PC-9 (cell line): ENCODE data around the gene ADAM19. TPM values are rescaled to one million over a fixed set of nuclear protein-coding genes. Genes with fewer than 3 reads are reported as not detected.
A peak's percentile ranks its signal among the peaks of the same experiment; 100 is the strongest.

Source experiments
- BruUV-seq: library from RNA; stranded (reverse); fragments of 400-500 nt; replicated peaks from 2 replicates; lab custom pipeline; 2021; lab: Mats Ljungman, UMichigan
- CTCF ChIA-PET: fragments of 300-600 bp; sonication (Branson Sonifier 250); formaldehyde crosslinking; loops from one replicate; lab custom pipeline; 2022; ENCODE audit warnings: antibody characterized with exemption; lab: Charles Lee
- POLR2A ChIA-PET: fragments of 300-600 bp; sonication (Branson Sonifier 250); formaldehyde crosslinking; loops from one replicate; lab custom pipeline; 2022; ENCODE audit warnings: antibody characterized with exemption; ENCODE audit not compliant: unreplicated experiment; lab: Charles Lee
- DNase-seq, 2 experiments: peaks; one replicate each; pipeline versions ENCODE4 v3.0.0 to v3.0.0-alpha.2; 2015 to 2022; ENCODE audit warnings: mixed read lengths in 1 of 2
- H2AFZ ChIP-seq: fragments of 200-600 bp; sonication (generic); 2 replicates; pipeline ENCODE4 v1.8.1; 2017; ENCODE audit warnings: antibody characterized with exemption
- H3F3A ChIP-seq: fragments of 200-600 bp; sonication (generic); 2 replicates; pipeline ENCODE4 v1.8.1; 2017; ENCODE audit warnings: antibody characterized with exemption, mild to moderate bottlenecking, low read depth; ENCODE audit not compliant: insufficient read depth
- H3K27ac ChIP-seq: fragments of 200-600 bp; sonication (generic); 2 replicates; pipeline ENCODE4 v1.6.1; 2016; ENCODE audit warnings: mixed run types
- H3K27me3 ChIP-seq: fragments of 200-600 bp; sonication (generic); 2 replicates; pipeline ENCODE4 v1.6.1; 2016; ENCODE audit warnings: low read depth, mixed run types; ENCODE audit not compliant: insufficient read depth
- H3K36me3 ChIP-seq: fragments of 200-600 bp; sonication (generic); 2 replicates; pipeline ENCODE4 v1.6.1; 2016; ENCODE audit warnings: low read depth, mixed run types
- H3K4me1 ChIP-seq: fragments of 200-600 bp; sonication (generic); replicated peaks from 2 replicates; pipeline ENCODE4 v1.6.1; 2016; ENCODE audit warnings: mixed run types; ENCODE audit not compliant: insufficient read depth
- H3K4me2 ChIP-seq: fragments of 200-600 bp; sonication (generic); 2 replicates; pipeline ENCODE4 v1.6.1; 2017; ENCODE audit warnings: mixed run types
- H3K4me3 ChIP-seq: fragments of 200-600 bp; sonication (generic); 2 replicates; pipeline ENCODE4 v1.6.1; 2016; ENCODE audit warnings: mixed run types
- H3K79me2 ChIP-seq: fragments of 200-600 bp; sonication (generic); 2 replicates; pipeline ENCODE4 v1.6.1; 2017; ENCODE audit warnings: low read depth, mixed run types
- H3K9me2 ChIP-seq: fragments of 200-600 bp; sonication (generic); 2 replicates; pipeline ENCODE4 v1.8.1; 2017; ENCODE audit warnings: mild to moderate bottlenecking; ENCODE audit not compliant: insufficient read depth
- H3K9me3 ChIP-seq: fragments of 200-600 bp; sonication (generic); 2 replicates; pipeline ENCODE4 v1.8.1; 2016; ENCODE audit warnings: low read depth; ENCODE audit not compliant: insufficient read depth
- H4K20me1 ChIP-seq: fragments of 200-600 bp; sonication (generic); 2 replicates; pipeline ENCODE4 v1.8.1; 2017; ENCODE audit not compliant: insufficient read depth
- CTCF ChIP-seq: fragments of 200-600 bp; sonication (generic); conservative IDR thresholded peaks from 2 replicates; pipeline ENCODE4 v1.6.1; 2017; ENCODE audit warnings: mixed run types, antibody characterized with exemption, mild to moderate bottlenecking, moderate library complexity
- EZH2 ChIP-seq: fragments of 200-600 bp; sonication (generic); IDR thresholded peaks from 2 replicates; pipeline ENCODE4 v1.8.0; 2017; ENCODE audit warnings: antibody characterized with exemption, low read depth
- intact Hi-C: fragments of 100-400 bp; cut with micrococcal nuclease; formaldehyde crosslinking; loops from one replicate; pipeline ENCODE4 v1.10.0; 2022; ENCODE audit not compliant: unreplicated experiment
- total RNA-seq: library from RNA; stranded (reverse); gene quantifications from 2 replicates; pipeline ENCODE4 v1.2.3, GENCODE V29; 2021

Gene ADAM19
- total RNA-seq, 1 experiment from 2014 or later: 7.6 TPM

- POLR2A ChIA-PET: no interaction called here
- Histone ChIP-seq H3F3A (no peaks in the 10 kb centered on the region), H2AFZ (no peak overlapping the region), H3K79me2 (no peaks in the 10 kb centered on the region), H3K9me2 (no peaks in the 10 kb centered on the region), H3K36me3 (no peaks in the 10 kb centered on the region), H3K4me3 (no peak overlapping the region), H3K27ac (no peak overlapping the region), H3K4me1 (no peaks in the 10 kb centered on the region), H4K20me1 (no peaks in the 10 kb centered on the region), H3K27me3 (no peaks in the 10 kb centered on the region), H3K9me3 (no peaks in the 10 kb centered on the region), H3K4me2 (no peak overlapping the region)
- intact Hi-C loops: no loop called here
- CTCF ChIA-PET: interaction anchor here (0.6 kb wide), 1 partner anchor 463 kb away, joined by 5 read pairs; no protein-coding TSS in a partner anchor
- no peak for DNase-seq
- TF ChIP-seq CTCF: no peak
- TF ChIP-seq EZH2: no peak
- no TSS peak for BruUV-seq
Observed at GRCh38 chr5:157618191-157618765, 42.7 kb upstream of the ADAM19 start.

- ChIA-PET CTCF (no interaction called here), POLR2A (no interaction called here)
- DNase-seq: no peak
- no peaks in the 10 kb centered on the region for H3K27me3 ChIP-seq
- no peak overlapping the region for H3K4me3 ChIP-seq
- TF ChIP-seq EZH2: no peak
- H3K27ac ChIP-seq: no peak overlapping the region
- H3F3A ChIP-seq: no peaks in the 10 kb centered on the region
- no peaks in the 10 kb centered on the region for H3K4me1 ChIP-seq
- H3K79me2 ChIP-seq: no peaks in the 10 kb centered on the region
- H4K20me1 ChIP-seq: no peaks in the 10 kb centered on the region
- no peaks in the 10 kb centered on the region for H3K9me2 ChIP-seq
- no peaks in the 10 kb centered on the region for H3K9me3 ChIP-seq
- H2AFZ ChIP-seq: no peak overlapping the region
- intact Hi-C loops: no loop called here
- H3K4me2 ChIP-seq: no peak overlapping the region
- BruUV-seq: no TSS peak
- H3K36me3 ChIP-seq: no peaks in the 10 kb centered on the region
Observed at GRCh38 chr5:157616785-157617184, 41.2 kb upstream of the ADAM19 start.

GRCh38 chr5:157613385-157614245 lies 38.0 kb upstream of the ADAM19 start:
- Histone ChIP-seq H3K27me3 (no peaks in the 10 kb centered on the region), H3K4me2 (no peak overlapping the region), H3K36me3 (0 out of 2 replicates have a peak, but pooled peaks cover 4% of the 10 kb centered on the region), H3K4me1 (peaks cover 15% of the 10 kb centered on the region), H3K9me2 (no peaks in the 10 kb centered on the region), H3F3A (peaks cover 9% of the 10 kb centered on the region), H3K79me2 (no peaks in the 10 kb centered on the region), H4K20me1 (no peaks in the 10 kb centered on the region), H3K9me3 (no peaks in the 10 kb centered on the region; the same call in 1 of the 2 replicates), H3K27ac (no peak overlapping the region), H3K4me3 (no peak overlapping the region), H2AFZ (0 out of 2 replicates have a peak overlapping the region, but pooled peaks have one; percentile 25)
- no peak for DNase-seq
- no TSS peak for BruUV-seq
- ChIA-PET POLR2A (no interaction called here), CTCF (no interaction called here)
- TF ChIP-seq CTCF: no peak
- TF ChIP-seq EZH2: no peak
- intact Hi-C loops: no loop called here
